ENCODE data around the gene FGFBP1. TPM values are rescaled to one million over a fixed set of nuclear protein-coding genes. Genes with fewer than 3 reads are reported as not detected.
"Not testable (repeated sequence)": the region's sequence is repeated elsewhere in the genome, so short reads cannot be mapped to it uniquely, and the experiment has no call there.

The FGFBP1 gene
- total and polyA plus RNA-seq, 2 of the 4 experiments (the other 2 are of a cell fraction): under 0.01 TPM; not detected in 1

DNA sequence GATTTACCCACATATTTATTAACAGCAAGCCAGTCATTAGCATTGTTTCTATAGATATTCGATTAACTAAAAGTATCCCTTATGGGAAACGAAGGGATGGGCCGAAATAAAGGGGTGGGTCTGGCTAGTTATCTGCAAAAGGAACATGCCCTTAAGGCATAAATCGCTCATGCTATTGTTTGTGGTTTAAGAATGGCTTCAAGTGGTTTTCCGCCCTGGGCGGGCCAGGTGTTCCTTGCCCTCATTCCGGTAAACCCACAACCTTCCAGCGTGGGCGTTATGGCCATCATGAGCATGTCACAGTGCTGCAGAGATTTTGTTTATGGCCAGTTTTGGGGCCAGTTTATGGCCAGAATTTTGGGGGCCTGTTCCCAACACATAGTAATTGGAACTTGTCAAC is 22.2 kb downstream of the FGFBP1 start:
- H2BK120ac ChIP-seq (ENCODE audit: low read depth, low read length); H2AK9ac ChIP-seq (replicated peaks; ENCODE audit: low read depth, low read length, poor library complexity); POLR2A ChIA-PET (ENCODE audit: unreplicated experiment); H3K4me2 ChIP-seq (ENCODE audit: low read depth, low read length); H2AFZ ChIP-seq (replicated peaks; ENCODE audit: low read length, poor library complexity); H4K91ac ChIP-seq (ENCODE audit: insufficient read depth, low read depth, low read length); DNase-seq; H3K36me3 ChIP-seq (ENCODE audit: control insufficient read depth, insufficient read depth, low read length); H3K23ac ChIP-seq (ENCODE audit: low read depth, low read length); H3K18ac ChIP-seq (ENCODE audit: low read depth, low read length); H3K9me1 ChIP-seq (ENCODE audit: insufficient read depth, low read length); H3K27me3 ChIP-seq (ENCODE audit: control insufficient read depth, insufficient read depth, low read length); H4K20me1 ChIP-seq (ENCODE audit: insufficient read depth, low read length); H3K79me1 ChIP-seq (ENCODE audit: low read depth in 1 of 2, low read length in 2 of 2); H3K4ac ChIP-seq (ENCODE audit: low read depth, low read length); ATAC-seq (ENCODE audit: low read depth); H4K8ac ChIP-seq (ENCODE audit: low read depth in 2 of 2, low read length in 2 of 2); intact Hi-C loops (cut with micrococcal nuclease); dilution Hi-C loops (cut with HindIII; ENCODE audit: low sequenced_read_pairs, unreplicated experiment); H3K56ac ChIP-seq (ENCODE audit: extremely low read depth, insufficient read depth, low read length); BruUV-seq (replicated peaks); H3K9ac ChIP-seq (ENCODE audit: low read depth, low read length); H3K27ac ChIP-seq (ENCODE audit: insufficient read depth, low read length); H2AK5ac ChIP-seq (ENCODE audit: low read depth, low read length); H2BK20ac ChIP-seq (ENCODE audit: low read depth, low read length); H2BK5ac ChIP-seq (ENCODE audit: low read depth, low read length, poor library complexity, severe bottlenecking); H3K14ac ChIP-seq (replicated peaks; ENCODE audit: low read depth, low read length); in situ Hi-C loops (cut with MboI; ENCODE audit: low sequenced_read_pairs); H3K4me3 ChIP-seq (ENCODE audit: insufficient read depth, low read depth, low read length); H3K9me3 ChIP-seq (ENCODE audit: control insufficient read depth, insufficient read depth, low read length); H4K5ac ChIP-seq (ENCODE audit: low read depth, low read length); H2BK15ac ChIP-seq (ENCODE audit: low read depth, low read length): not testable (repeated sequence)
- CTCF ChIA-PET: interaction anchor here (0.5 kb wide), 1 partner anchor 85 kb away, joined by 3 read pairs; no protein-coding TSS in a partner anchor
- 100% methylated on average over 3 of the region's 9 CpGs; no CpG with 5 or more reads in 1 of the 2 experiments for WGBS, 2 experiments (ENCODE audit: extremely low coverage in 2 of 2, insufficient read length in 1 of 2)
- peaks cover 14% of the 10 kb centered on the region for H3K4me1 ChIP-seq (ENCODE audit: control insufficient read depth, insufficient read depth, low read length)

All from IMR-90 (cell line).